Ascending aorta (tissue), 2 donors: Measurements from ENCODE around the gene CCAR1. TPM values are rescaled to one million over a fixed set of nuclear protein-coding genes. Genes with fewer than 3 reads are reported as not detected.
"Not testable (repeated sequence)": the region's sequence is repeated elsewhere in the genome, so short reads cannot be mapped to it uniquely, and the experiment has no call there.

Source experiments
- DNase-seq, 2 donors: peaks; one replicate each; pipeline ENCODE4 v3.0.0-alpha.2; 2019; ENCODE audit warnings: low spot score in 2 of 2
- H3K27ac ChIP-seq, 2 donors: fragments of 200-600 bp; sonication (generic); one replicate each; pipeline ENCODE4 v1.5.1; 2016 to 2017; ENCODE audit warnings: mild to moderate bottlenecking in 1 of 2
- H3K27me3 ChIP-seq: fragments of 200-600 bp; sonication (generic); one replicate; pipeline ENCODE4 v1.5.1; 2017
- H3K36me3 ChIP-seq, 2 donors: fragments of 200-600 bp; sonication (generic); one replicate each; pipeline ENCODE4 v1.5.1; 2016
- H3K4me1 ChIP-seq, 2 donors: fragments of 200-600 bp; sonication (generic); one replicate each; pipeline ENCODE4 v1.5.1; 2016 to 2017; ENCODE audit warnings: mild to moderate bottlenecking in 1 of 2
- H3K4me3 ChIP-seq, 2 donors: fragments of 200-600 bp; sonication (generic); one replicate each; pipeline ENCODE4 v1.5.1; 2016 to 2017; ENCODE audit warnings: mild to moderate bottlenecking in 1 of 2
- H3K9me3 ChIP-seq, 2 donors: fragments of 200-600 bp; sonication (generic); one replicate each; pipeline ENCODE4 v1.5.1; 2016
- CTCF ChIP-seq, 3 experiments: fragments of 200-600 bp in 2 of 3; fragments of 450-650 bp in 1 of 3; sonication (generic) in 2 of 3; IDR thresholded peaks; one replicate each; pipeline ENCODE4 v1.5.1; 2016 to 2019; ENCODE audit warnings: antibody characterized with exemption in 3 of 3, mild to moderate bottlenecking in 1 of 3, moderate library complexity in 1 of 3
- intact Hi-C: fragments of 100-400 bp; cut with DNase I; formaldehyde crosslinking; loops from one replicate; pipeline ENCODE4 v1.15.1; 2023
- total RNA-seq: library from RNA; depleted of rRNA; stranded (reverse); fragments of >200 nt; gene quantifications from one replicate; pipeline ENCODE4 v1.1.0, GENCODE V29; 2016

CCAR1 gene
- total RNA-seq, 1 donor from 2014 or later: 9.5 TPM

DNA sequence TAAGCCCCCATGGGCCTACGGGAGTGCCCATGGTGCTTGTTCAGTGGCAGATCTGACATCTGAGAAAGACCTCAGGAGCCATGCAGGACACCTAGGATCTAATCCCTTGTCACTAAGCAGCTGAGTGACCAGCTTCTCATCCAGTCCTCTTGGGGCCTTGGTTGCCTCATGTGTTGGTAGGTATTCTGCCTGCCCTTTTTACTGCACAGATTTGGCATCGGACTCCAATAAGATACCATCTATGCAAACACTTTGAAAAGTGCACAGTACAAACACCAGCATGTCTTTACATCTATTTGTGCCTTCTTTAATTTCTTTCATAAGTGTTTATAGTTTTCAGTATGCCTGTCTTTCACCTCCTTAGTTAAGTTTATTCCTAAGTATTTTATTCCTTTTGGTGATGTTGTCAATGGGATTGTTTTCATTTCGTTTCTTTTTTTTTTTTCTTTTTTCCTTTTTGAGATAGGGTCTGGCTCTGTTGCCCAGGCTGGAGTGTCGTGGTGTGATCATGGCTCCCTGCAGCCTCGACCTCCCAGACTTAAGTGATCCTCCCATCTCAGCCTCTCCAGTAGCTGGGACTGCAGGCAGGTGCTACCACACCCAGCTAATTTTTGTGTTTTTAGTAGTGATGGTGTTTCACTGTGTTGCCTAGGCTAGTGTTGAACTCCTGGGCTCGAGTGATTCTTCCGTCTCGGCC is 116.7 kb downstream of the CCAR1 start:
- no peak for TF ChIP-seq CTCF (IDR thresholded peaks at IDR 0.05)
- H3K9me3 ChIP-seq: no peaks in the 10 kb centered on the region

GRCh38 chr10:68840650-68841049 is 119.6 kb downstream of the CCAR1 start:
- H3K9me3 ChIP-seq, H3K27me3 ChIP-seq, DNase-seq, H3K36me3 ChIP-seq, intact Hi-C loops, H3K4me1 ChIP-seq, H3K4me3 ChIP-seq, H3K27ac ChIP-seq: not testable (repeated sequence)

More for the DNA sequence above, 116.7 kb downstream of the CCAR1 start:
- Histone ChIP-seq H3K4me1 (no peaks in the 10 kb centered on the region), H3K27me3 (no peaks in the 10 kb centered on the region), H3K36me3 (no peaks in the 10 kb centered on the region), H3K27ac (no peak overlapping the region), H3K4me3 (no peak overlapping the region)
- intact Hi-C loops: no loop called here
- no peak for DNase-seq

Other genes with a start within 250 kb of the CCAR1 start
- gene DNA2, start 249.3 kb upstream of the CCAR1 start, total RNA-seq: 1.4 TPM
- 9.5 TPM for gene SLC25A16, start 193.7 kb upstream of the CCAR1 start, total RNA-seq
- 3.9 TPM for gene TET1, start 160.9 kb upstream of the CCAR1 start, total RNA-seq
- 0.11 TPM for gene STOX1, start 106.3 kb downstream of the CCAR1 start, total RNA-seq
- gene DDX50, start 180.1 kb downstream of the CCAR1 start, total RNA-seq: 40.7 TPM
- gene DDX21, start 234.9 kb downstream of the CCAR1 start, total RNA-seq: 26.5 TPM